NCI-H2029 treated with DMSO at 0.1 percent for 48 hours (cell line): ENCODE data around the gene GFY.
"Not testable (repeated sequence)": the region's sequence is repeated elsewhere in the genome, so short reads cannot be mapped to it uniquely, and the experiment has no call there.

Experiments used
- DNase-seq: peaks from one replicate; lab custom pipeline; 2025; lab: John Stamatoyannopoulos, UW

GFY gene

DNA sequence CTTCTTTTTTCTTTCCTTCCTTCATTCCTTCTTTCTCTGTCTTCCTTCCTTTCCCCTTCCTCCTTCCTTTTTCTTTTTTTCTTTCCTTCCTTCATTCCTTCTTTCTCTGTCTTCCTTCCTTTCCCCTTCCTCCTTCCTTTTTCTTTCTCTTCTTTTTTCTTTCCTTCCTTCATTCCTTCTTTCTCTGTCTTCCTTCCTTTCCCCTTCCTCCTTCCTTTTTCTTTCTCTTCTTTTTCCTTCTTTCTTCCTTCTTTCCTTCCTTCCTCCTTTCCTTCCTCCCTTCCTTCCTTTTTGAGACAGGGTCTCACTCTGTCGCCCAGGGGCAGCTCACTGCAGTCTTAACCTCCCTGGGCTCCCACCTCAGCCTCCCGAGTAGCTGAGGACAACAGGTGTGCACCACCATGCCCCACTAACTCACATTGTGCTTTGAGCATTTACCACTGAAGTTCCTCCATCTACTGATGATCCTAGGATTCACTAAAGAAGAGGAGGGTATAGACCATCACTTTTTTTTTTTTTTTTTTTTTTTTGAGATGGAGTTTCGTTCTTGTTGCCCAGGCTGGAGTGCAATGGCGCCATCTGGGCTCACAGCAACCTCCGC lies 19.0 kb downstream of the GFY start:
- DNase-seq: not testable (repeated sequence)

DNA sequence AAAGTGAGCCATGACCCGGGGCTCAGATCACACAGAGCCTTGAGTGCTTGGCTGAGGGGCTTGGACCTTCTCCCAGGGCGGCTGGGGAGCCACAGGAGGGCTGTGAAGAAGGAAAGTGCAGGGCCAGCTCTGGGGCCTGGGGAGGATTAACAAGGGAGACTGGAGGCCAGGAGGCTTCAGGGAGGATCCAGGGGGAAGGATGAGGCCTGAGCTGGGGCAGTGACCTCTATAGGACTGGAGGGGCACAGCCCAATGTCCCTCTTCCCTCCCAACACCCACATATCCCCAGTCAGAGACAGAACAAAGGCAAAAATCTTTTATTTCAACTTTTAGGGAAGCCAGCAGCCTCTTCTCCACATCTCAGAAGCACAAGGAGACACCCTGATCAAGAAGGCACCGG lies 20.8 kb downstream of the GFY start:
- no peak for DNase-seq

DNA sequence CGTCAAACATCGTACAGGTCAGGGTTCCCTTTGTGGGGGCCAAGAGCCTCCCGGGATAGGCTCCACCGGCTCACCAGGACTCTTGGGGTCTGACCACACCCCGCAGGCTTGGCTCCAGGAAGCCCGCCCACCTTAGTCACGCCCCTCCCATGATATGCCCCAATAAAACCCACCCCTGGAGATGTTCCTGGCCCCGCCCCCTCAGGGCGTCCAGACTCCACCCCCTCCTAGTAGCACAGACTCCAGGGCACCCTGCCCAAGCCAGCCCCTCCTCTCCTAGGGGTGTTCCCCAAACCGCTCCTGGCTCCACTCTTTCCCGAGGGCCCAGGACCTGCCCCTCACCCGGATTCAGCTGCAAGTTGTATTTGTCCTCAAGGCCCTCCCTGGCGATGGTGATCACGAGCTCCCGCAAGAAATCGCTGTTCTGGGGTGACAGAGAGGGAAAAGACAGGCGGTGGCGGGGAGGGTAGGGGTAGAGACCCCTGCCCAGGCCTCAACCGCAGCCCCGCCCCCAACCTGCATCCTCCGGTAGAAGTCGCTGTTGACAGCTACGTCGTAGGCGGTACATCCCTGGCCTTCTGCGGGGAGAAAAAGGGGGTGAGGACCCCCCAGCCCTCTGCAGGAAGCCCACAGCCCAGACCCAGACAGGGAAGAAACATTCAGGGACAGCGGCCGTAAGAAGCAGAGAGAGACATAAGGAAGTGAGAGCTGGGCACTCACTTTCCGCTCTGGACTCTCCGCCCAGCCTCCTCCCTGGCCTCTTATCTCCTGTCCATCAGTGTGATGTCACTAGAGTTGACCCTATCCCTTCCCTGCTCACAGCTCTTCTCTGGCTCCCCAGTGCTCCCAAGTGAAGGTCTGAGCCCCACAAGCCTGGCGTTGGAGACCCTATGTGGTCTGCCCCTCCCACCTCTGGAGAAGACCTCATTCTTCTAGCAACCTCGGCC lies 22.6 kb downstream of the GFY start:
- no peak for DNase-seq

DNA sequence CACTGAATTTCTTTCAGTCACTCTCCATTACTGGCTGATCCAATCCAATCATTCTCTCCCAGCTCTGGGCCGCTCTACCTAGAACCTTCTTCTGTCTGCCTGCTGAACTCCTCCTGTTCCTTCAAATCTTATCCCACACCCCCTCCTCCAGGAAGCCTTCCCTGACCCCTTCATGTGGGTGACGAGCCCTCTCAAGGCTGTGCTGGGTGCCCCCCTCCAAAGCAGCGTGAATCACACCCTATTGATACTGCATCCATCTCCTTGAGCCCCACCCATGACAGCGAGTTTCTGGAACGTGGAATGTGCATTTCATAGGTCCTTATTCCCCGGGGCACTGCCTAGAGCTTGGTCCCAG lies 23.2 kb downstream of the GFY start:
- DNase-seq: no peak

DNA sequence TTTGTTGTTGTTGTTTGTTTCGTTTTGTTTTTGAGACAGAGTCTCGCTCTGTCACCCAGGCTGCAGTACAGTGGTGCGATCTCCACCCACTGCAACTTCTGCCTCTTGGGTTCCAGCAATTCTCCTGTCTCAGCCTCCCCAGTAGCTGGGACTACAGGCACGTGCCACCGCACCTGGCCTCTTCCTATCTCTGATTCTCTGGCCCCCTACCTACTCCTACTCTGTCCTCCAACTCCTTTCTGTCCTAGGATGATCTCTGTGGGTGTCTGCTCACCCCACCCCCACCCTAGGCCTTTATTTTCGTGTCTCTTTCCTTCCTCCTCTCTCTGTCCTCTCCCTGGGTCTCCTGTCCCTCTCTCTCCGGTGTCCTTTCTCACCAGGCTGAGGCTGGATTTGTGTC lies 25.2 kb downstream of the GFY start:
- no peak for DNase-seq

DNA sequence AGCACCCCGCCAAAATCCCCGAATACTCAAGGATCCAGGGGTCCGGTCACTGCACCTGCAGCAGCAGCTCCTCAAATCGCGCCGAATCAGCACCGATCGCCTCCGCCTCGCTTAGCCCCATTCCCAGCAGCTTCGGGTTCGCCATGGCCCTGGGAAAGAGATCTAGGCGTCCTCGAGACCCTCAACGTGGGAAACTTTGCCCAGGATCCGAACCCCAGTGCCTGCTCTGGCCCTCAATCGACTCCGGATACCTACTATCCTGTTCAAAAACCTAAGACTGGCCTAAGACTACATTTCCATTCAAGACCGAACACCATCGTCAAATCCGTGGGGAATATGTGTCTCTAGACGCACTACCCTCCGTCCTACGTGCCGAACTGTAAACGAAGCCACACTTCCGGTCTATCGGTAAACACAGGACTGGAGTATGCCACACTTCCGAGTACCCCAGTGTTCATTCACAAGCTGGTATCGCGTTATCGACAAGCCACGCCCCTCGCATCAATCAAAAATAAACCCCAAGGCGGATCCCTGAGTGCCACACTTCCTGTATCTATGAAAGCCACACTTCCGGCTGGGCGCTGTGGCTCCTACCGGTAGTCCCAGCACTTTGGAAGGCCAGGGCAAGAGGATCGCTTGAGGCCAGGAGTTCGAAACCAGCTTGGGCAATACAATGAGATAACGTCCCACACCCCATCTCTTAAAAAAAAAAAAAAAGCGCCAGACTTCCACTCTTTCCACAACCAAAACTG lies 26.4 kb downstream of the GFY start, which contains the start of gene PIH1D1:
Gene PIH1D1 (minus strand): TSS at position 385 of the 752 bp plus-strand sequence. CDS start 240 bp downstream, at position 145.
- DNase-seq: peak; percentile 99

DNA sequence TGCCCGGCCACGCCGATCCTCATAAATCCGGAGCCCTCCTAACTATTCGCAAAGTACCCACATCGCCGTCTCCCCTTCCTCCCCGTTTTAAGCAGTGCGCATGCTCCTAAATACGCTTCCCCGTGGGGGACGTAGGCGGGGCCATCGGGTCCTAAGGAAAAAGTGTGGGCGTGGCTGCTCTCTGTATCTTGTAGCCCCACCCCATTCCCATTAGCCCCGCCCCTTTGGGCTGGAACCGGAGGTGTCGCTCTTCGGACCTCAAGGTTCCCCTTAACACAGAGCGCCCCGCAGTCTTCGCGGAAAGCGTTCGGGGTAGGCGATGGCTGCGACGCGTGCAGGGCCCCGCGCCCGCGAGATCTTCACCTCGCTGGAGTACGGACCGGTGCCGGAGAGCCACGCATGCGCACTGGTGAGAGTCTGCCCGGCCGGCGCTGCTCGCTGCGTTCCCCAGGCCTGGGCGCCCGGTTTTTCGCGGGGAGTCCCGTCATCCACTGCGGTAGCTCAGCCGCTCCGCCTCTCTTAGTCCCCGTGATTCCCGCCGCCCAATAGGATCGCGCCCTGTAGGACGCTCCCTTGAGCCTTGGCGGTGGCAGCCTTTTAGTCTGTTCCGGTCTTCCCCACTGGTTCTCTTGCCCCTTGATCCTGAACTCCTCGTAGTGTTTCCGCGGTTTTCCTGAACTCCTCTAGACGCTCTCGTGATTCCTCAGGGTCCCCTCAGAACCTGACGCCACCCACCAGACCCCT lies 28.0 kb downstream of the GFY start, which contains the start of gene ALDH16A1:
Gene ALDH16A1 (plus strand): TSS at position 213 of the 744 bp plus-strand sequence. CDS start 107 bp downstream, at position 320.
- peak; percentile 98 for DNase-seq

DNA sequence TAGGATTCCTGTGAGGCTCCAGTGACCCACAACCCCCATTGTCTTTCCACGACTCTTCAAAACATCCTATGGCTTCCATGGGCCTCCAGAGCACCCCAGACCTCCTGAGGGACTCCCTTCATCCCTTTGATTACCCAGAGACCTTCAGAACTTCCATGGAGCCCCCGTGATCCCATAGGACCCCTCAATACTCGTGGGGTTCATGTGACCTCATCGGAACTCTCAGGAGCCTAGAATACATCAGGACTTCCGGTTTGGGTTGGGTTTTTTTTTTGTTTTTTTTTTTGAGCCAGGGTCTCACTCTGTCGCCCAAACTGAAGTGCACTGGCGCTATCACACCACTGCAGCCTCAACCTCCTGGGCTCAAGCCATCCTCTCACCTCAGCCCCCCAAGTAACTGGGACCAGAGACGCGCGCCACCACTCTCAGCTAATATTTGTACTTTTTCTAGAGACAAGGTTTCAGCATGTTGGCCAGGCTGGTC lies 28.6 kb downstream of the GFY start:
- no peak for DNase-seq

DNA sequence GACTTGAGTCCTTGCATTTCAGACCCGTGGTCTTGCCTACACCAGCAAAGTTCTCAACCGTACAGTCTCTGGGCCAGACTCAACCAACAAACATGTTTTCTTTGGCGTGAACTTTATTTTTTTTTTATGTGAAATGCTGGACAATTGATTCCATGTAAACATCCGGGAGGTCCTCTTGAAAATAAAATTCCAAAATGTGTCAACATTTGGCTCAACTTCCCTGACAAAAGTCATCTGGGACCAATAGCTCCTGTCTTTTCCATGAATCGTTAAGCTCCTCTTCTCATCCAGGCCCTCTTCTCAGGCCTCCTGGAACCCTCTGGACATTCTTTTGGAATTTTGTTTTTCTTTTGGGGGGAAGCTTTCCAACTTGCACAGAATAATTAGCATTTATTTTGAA lies 30.6 kb downstream of the GFY start:
- DNase-seq: no peak

DNA sequence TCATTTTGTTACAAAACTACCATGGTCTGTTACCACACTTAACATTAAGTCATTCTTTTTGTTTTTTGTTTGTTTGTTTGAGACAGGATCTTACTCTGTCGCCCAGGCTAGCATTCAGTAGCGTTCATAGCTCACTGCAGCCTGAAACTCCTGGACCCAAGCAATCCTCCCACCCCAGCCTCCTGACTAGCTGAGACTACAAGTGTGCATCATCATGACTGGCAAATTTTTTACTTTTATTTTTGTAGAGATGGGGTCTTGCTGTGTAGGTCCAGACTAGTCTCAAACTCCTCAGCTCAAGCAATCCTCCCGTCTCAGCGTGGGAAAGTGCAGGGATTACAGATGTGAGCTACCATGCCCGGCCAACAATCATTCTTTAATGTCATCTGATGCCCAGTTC lies 31.1 kb downstream of the GFY start:
- no peak for DNase-seq

DNA sequence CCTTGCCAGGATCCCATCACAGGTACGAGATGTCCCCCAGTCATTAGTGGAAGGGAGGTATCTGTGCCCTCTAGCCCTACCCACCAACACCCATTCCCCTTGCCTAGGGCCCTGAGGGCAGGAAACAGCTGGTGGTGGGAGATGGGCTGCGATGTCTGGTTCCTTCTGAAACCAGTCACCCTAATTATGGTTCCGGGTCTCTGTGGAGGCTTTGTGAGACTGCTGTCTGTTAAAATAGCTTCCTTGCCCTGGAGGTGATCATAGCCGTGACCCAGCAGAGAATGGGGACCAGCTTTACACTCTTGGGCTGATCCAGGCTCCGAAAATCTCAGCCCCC lies 33.3 kb downstream of the GFY start:
- DNase-seq: no peak

DNA sequence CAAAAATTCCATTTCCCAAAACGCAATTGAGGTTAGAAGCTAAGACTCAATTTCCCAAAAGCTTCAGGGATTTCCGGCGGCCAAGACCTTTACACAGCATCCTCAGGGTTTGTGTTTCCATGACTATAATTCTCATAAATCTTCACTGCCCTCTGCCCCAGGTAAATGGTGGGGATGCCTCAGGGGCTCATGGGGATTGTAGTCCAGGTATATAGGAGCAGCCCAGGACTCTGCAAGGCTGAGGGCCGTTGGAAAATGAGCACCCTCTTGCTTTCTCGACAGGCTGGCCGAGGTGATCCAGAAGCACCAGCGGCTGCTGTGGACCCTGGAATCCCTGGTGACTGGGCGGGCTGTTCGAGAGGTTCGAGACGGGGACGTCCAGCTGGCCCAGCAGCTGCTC lies 34.2 kb downstream of the GFY start:
- no peak for DNase-seq

DNA sequence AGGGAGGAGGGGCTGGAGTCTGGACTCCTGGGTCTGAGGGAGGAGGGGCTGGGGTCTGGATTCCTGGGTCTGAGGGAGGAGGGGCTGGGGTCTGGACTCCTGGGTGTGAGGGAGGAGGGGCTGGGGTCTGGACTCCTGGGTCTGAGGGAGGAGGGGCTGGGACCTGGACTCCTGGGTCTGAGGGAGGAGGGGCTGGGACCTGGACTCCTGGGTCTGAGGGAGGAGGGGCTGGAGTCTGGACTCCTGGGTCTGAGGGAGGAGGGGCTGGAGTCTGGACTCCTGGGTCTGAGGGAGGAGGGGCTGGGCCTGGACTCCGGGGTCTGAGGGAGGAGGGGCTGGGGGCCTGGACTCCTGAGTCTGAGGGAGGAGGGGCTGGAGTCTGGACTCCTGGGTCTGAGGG lies 35.9 kb downstream of the GFY start:
- DNase-seq: not testable (repeated sequence)

DNA sequence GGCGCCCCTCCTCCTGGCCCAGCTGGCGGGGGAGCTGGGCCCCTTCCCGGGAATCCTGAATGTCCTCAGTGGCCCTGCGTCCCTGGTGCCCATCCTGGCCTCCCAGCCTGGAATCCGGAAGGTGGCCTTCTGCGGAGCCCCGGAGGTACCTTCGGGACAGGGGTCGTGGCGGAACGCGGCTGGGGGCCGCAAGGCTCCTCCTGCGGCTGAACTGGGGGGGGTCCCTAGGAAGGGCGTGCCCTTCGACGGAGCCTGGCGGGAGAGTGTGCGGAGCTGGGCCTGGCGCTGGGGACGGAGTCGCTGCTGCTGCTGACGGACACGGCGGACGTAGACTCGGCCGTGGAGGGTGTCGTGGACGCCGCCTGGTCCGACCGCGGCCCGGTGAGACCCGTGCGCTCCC lies 36.5 kb downstream of the GFY start:
- no peak for DNase-seq

DNA sequence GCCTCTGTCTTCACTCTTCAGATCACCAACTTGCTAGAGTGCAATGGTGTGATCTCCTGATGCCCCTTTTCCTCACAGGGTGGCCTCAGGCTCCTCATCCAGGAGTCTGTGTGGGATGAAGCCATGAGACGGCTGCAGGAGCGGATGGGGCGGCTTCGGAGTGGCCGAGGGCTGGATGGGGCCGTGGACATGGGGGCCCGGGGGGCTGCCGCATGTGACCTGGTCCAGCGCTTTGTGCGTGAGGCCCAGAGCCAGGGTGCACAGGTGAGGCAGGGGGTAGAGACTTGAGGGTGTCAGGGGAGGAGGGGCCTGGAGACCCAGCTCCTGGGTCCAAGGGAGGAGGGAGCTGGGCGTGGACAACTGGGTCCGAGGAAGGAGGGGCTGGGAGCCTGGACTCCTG lies 37.3 kb downstream of the GFY start:
- DNase-seq: no peak

DNA sequence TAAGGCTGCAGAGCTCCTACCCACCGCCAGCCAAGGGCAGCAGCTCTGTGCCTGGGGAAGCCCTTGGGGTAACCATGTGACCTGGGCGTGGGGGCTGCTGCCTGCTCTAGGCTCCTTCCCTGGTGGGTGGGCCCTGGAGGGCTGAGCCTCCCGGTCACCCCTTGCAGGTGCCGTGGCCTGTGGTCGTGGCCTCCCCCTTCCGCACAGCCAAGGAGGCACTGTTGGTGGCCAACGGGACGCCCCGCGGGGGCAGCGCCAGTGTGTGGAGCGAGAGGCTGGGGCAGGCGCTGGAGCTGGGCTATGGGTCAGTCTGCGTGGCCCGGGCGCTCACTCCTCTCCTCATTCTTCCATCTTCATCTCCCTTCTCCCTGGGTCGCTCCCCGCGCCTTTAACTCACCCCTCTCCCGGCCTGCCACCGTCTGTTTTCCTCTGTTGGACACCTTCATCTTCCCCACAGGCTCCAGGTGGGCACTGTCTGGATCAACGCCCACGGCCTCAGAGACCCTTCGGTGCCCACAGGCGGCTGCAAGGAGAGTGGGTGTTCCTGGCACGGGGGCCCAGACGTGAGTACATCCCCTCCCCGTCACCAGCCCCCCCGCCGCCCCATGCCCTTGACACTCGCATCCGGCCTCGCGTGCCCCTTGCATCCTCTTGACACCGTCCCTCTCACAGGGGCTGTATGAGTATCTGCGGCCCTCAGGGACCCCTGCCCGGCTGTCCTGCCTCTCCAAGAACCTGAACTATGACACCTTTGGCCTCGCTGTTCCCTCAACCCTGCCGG lies 39.0 kb downstream of the GFY start:
- no peak for DNase-seq

DNA sequence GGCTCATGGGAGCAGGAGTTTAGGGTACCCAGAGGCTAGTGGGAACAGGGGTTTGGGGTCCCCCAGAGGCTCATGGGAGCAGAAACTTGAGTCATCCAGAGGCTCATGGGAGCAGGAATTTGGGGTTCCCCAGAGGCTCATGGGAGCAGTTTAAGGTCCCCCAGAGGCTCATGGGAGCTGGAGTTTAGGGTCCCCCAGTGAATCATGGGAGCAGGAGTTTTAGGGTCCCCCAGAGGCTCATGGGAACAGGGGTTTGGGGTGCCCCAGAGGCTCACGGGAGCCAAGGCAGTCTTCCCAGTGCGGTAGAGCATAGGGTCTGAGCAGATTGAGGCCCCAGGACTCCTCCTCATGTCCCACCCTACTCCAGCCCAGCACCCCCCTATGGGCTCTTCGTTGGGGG lies 40.2 kb downstream of the GFY start:
- DNase-seq: no peak

DNA sequence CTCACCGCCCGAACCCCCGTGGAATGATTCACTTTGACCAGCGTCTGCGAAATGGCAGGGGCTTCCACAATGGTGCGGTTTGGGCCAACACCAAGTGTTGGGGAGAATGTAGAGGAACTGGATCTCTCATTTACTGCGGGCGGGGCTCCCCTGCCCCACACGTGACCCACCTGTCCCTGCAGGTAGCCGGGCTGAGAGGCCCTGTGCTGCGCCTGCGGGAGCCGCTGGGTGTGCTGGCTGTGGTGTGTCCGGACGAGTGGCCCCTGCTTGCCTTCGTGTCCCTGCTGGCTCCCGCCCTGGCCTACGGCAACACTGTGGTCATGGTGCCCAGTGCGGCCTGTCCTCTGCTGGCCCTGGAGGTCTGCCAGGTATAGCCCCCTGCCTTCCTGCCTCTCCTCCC lies 43.0 kb downstream of the GFY start:
- DNase-seq: no peak

DNA sequence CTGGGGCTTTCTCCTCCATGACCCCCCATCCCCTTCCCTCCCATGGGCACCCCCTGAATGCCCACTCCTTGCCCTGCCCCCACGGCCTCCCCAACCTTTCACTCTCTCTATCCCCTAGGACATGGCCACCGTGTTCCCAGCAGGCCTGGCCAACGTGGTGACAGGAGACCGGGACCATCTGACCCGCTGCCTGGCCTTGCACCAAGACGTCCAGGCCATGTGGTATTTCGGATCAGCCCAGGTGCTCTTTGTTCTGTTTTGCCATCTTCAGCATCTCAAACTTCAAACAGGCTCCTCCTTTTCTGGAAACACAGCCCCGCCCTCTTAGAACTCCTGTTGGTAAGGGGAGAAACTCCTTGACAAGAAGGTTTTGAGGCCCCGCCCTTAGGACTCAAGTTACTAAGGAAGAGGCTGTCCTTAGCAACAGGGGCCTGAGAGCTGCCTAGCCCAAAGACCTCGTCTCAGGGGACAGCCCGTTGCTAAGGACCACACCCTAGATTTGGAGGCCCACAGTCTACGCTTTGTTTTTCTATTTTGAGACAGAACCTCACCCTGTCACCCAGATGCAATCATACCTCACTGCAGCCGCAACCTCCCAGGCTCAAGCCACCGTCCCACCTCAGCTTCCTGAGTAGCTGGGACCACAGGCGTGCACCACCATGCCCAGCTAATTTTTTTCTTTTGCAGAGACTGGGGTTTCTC lies 43.7 kb downstream of the GFY start:
- no peak for DNase-seq

DNA sequence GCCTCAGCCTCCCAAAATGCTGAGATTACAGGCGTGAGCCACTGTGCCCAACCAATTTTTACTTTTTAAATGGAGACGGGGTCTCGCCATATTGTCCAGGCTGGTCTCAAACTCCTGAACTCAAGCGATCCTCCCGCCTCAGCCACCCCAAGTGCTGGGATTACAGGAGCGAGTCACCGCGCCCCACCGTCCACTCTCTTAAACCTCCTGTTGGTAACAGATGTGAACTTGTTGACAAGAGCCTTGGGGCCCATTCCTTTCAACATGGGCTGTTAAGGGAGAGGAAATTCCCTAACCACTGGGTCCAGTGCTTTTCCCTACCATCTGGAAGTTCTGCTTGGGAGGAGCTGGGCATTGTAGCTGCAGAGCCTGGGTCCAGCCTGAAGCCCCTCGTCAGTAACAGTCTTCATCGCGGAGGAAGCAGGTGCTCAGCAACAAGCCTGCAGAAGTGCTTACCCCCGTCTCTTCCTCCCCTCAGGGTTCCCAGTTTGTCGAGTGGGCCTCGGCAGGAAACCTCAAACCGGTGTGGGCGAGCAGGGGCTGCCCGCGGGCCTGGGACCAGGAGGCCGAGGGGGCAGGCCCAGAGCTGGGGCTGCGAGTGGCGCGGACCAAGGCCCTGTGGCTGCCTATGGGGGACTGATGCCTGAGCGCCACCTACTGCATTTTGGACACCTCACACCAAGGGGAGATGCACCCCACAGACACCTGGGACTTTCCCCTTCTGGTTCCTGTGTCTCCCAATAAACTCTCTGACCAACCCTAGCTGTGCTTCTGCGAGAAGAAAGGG lies 44.8 kb downstream of the GFY start:
- DNase-seq: no peak
